Spleen (tissue), 7 donors: ENCODE results near the gene DIAPH1.

Source experiments
- POLR2A ChIP-seq, 3 donors: fragments of 450-650 bp; IDR thresholded peaks; one replicate each; pipeline ENCODE4 v1.5.1; 2017; ENCODE audit warnings: antibody characterized with exemption in 3 of 3, mild to moderate bottlenecking in 1 of 3
- POLR2AphosphoS5 ChIP-seq, 3 donors: sonication (generic); formaldehyde crosslinking; IDR thresholded peaks; one replicate each; pipeline ENCODE4 v1.5.1; 2017; ENCODE audit warnings: antibody characterized with exemption in 3 of 3
- TF ChIP-seq, protein P1 (sequence below), 11 experiments: fragments of 200-600 bp in 7 of 11; fragments of 450-650 bp in 4 of 11; sonication (generic) in 4 of 11; IDR thresholded peaks in 8 of 11; conservative IDR thresholded peaks in 3 of 11; 1 replicate in 7 of 11; 2 replicates in 4 of 11; pipeline versions ENCODE4 v1.4.0 to v1.8.0; 2016 to 2021; ENCODE audit warnings: antibody characterized with exemption in 11 of 11, inconsistent platforms in 4 of 11, mild to moderate bottlenecking in 1 of 11
- donor health status: DM: no; HTN: no; CAD: no; lungs with moderate emphysema.
- donor health status: DM: no; HTN: no; CAD: no.
- donor health status: DM: no; HTN: no; CAD: no.

DNA sequence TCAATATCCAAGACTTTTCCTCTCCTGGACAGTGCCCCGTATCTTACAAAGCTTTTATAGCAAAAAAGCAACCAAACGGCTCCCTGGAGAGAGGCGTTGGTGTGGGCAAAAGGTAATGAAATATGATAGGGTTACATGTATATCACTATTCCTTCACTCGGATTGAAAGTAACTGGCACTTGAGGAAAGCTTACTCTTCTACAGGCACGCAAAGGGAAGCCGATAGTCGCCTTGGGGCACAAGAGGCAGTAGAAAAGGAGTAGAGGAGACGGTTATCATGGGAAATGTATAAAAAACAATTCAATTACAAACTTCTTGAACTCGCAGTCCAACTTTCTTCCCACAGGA, 1.1 kb downstream of the DIAPH1 start:
- TF ChIP-seq, protein P1, sequence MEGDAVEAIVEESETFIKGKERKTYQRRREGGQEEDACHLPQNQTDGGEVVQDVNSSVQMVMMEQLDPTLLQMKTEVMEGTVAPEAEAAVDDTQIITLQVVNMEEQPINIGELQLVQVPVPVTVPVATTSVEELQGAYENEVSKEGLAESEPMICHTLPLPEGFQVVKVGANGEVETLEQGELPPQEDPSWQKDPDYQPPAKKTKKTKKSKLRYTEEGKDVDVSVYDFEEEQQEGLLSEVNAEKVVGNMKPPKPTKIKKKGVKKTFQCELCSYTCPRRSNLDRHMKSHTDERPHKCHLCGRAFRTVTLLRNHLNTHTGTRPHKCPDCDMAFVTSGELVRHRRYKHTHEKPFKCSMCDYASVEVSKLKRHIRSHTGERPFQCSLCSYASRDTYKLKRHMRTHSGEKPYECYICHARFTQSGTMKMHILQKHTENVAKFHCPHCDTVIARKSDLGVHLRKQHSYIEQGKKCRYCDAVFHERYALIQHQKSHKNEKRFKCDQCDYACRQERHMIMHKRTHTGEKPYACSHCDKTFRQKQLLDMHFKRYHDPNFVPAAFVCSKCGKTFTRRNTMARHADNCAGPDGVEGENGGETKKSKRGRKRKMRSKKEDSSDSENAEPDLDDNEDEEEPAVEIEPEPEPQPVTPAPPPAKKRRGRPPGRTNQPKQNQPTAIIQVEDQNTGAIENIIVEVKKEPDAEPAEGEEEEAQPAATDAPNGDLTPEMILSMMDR (IDR thresholded peaks at IDR 0.05 in 8 of 11, conservative IDR thresholded peaks at IDR 0.05 in 3 of 11): no peak
- TF ChIP-seq POLR2A (IDR thresholded peaks at IDR 0.05): no peak
- no peak for TF ChIP-seq POLR2AphosphoS5 (IDR thresholded peaks at IDR 0.05)
